Measurements from ENCODE around the gene FBXO7.

Gene FBXO7

GRCh38 chr22:32511776-32512175 is 37.2 kb downstream of the FBXO7 start:
- H3K4me3 ChIP-seq (ENCODE audit: insufficient read depth, low read depth, low read length) = no peak overlapping the region
- H3K4me1 ChIP-seq (ENCODE audit: control insufficient read depth, insufficient read depth, low read length) = no peaks in the 10 kb centered on the region
- no peaks in the 10 kb centered on the region for H3K27me3 ChIP-seq (ENCODE audit: control insufficient read depth, insufficient read depth, low read length, poor library complexity, severe bottlenecking)
- no peaks in the 10 kb centered on the region for H3K9me3 ChIP-seq (ENCODE audit: control insufficient read depth, low read length)
- H3K27ac ChIP-seq (ENCODE audit: insufficient read depth, low read depth, low read length, poor library complexity, severe bottlenecking) = no peak overlapping the region
- H3K36me3 ChIP-seq (ENCODE audit: control insufficient read depth, insufficient read depth, low read length) = no peaks in the 10 kb centered on the region
- WGBS, 2 experiments = 97 to 98% methylated on average over 2 of the region's 2 CpGs

DNA sequence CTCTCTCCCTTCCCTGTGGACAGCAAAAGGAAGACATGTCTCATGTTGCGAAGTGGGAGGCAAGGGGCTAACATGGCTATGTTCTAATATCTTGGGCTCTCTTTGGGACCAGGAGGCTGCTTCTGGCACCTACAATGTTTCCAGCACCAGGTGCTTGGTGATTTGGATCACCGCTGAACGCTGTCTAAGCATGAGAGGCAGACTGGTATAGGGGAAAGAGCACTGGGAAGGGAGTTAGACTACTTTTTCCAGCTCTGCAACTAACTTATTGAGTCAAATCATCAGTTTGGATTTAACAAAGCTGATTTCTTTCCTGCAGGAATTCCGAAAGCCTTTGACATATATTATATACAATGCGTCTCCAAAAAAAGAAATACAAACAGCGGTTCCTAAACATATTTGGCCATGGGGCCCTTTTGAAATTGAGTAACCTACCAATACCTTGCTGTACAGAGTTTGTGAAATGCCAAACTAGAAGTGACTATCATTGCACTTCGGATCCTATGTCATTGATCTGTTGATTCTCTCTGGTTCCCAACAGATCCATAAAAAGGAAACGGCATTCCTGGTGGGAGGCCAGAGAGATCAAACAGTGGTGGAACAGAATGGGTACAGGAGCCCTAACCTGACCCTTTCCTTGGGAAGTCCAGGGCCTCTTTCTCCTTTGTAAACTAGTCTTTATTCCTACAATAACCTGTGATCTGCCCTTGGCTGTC is 37.8 kb downstream of the FBXO7 start:
- no peaks in the 10 kb centered on the region for H3K4me1 ChIP-seq (ENCODE audit: control insufficient read depth, insufficient read depth, low read length)
- H3K27ac ChIP-seq (ENCODE audit: insufficient read depth, low read depth, low read length, poor library complexity, severe bottlenecking) = no peak overlapping the region
- 94 to 95% methylated on average over 8 of the region's 8 CpGs for WGBS, 2 experiments
- no peaks in the 10 kb centered on the region for H3K36me3 ChIP-seq (ENCODE audit: control insufficient read depth, insufficient read depth, low read length)
- H3K4me3 ChIP-seq (ENCODE audit: insufficient read depth, low read depth, low read length) = no peak overlapping the region
- no peaks in the 10 kb centered on the region for H3K9me3 ChIP-seq (ENCODE audit: control insufficient read depth, low read length)
- no peaks in the 10 kb centered on the region for H3K27me3 ChIP-seq (ENCODE audit: control insufficient read depth, insufficient read depth, low read length, poor library complexity, severe bottlenecking)

DNA sequence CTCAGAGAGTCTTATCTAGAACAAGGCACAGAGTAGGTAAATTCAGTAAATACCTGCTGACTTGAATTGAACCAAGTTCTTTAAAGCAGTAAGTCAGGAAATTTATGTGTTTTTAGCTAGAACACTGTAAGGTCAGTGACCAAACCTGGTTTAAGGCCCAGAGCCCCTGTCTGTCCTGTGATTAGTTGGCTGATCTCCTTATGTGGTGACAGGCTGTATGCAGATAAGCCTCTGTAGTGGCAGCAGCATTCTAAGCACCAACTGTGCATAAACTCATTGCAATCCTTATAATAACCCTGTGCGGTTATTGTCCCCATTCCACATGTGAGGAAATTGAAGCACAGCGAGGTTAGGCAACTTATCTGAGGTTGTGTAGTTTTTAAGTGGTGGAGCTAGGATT is 40.5 kb downstream of the FBXO7 start:
- Histone ChIP-seq H3K27me3 (ENCODE audit: control insufficient read depth, insufficient read depth, low read length, poor library complexity, severe bottlenecking) (no peaks in the 10 kb centered on the region), H3K27ac (ENCODE audit: insufficient read depth, low read depth, low read length, poor library complexity, severe bottlenecking) (no peak overlapping the region), H3K4me3 (ENCODE audit: insufficient read depth, low read depth, low read length) (no peak overlapping the region), H3K9me3 (ENCODE audit: control insufficient read depth, low read length) (no peaks in the 10 kb centered on the region), H3K4me1 (ENCODE audit: control insufficient read depth, insufficient read depth, low read length) (no peaks in the 10 kb centered on the region), H3K36me3 (ENCODE audit: control insufficient read depth, insufficient read depth, low read length) (no peaks in the 10 kb centered on the region)
- WGBS, 2 experiments = 90 to 96% methylated on average over 2 of the region's 2 CpGs

DNA sequence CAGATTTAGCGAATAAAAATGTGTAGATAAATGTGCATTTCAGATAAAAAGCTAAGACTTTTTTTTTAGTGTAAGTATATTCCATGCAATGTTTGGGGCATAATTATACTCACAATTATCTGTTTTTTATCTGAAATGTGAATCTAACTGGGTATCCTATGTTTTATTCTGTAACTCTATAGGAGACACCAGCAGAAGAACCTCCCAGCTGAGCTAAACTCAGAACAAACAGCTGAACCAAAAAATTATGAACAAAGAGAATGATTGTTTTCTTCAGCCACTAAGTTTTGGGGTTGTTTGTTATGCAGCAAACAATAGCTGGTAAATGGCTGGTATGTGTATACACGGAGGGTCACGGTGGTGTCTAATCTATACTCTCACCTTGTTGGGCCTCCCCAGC is 42.9 kb downstream of the FBXO7 start:
- no peaks in the 10 kb centered on the region for H3K36me3 ChIP-seq (ENCODE audit: control insufficient read depth, insufficient read depth, low read length)
- no peak overlapping the region for H3K27ac ChIP-seq (ENCODE audit: insufficient read depth, low read depth, low read length, poor library complexity, severe bottlenecking)
- 87 to 98% methylated on average over 3 of the region's 3 CpGs for WGBS, 2 experiments

GRCh38 chr22:32517921-32518320 is 43.3 kb downstream of the FBXO7 start:
- H3K27me3 ChIP-seq (ENCODE audit: control insufficient read depth, insufficient read depth, low read length, poor library complexity, severe bottlenecking) = no peaks in the 10 kb centered on the region
- H3K36me3 ChIP-seq (ENCODE audit: control insufficient read depth, insufficient read depth, low read length) = no peaks in the 10 kb centered on the region
- H3K27ac ChIP-seq (ENCODE audit: insufficient read depth, low read depth, low read length, poor library complexity, severe bottlenecking) = no peak overlapping the region
- no peaks in the 10 kb centered on the region for H3K4me1 ChIP-seq (ENCODE audit: control insufficient read depth, insufficient read depth, low read length)
- H3K9me3 ChIP-seq (ENCODE audit: control insufficient read depth, low read length) = no peaks in the 10 kb centered on the region
- WGBS, 2 experiments = 96% methylated on average over 8 of the region's 8 CpGs
- no peak overlapping the region for H3K4me3 ChIP-seq (ENCODE audit: insufficient read depth, low read depth, low read length)

More for the DNA sequence above, 42.9 kb downstream of the FBXO7 start:
- Histone ChIP-seq H3K4me3 (ENCODE audit: insufficient read depth, low read depth, low read length) (no peak overlapping the region), H3K27me3 (ENCODE audit: control insufficient read depth, insufficient read depth, low read length, poor library complexity, severe bottlenecking) (no peaks in the 10 kb centered on the region), H3K9me3 (ENCODE audit: control insufficient read depth, low read length) (no peaks in the 10 kb centered on the region), H3K4me1 (ENCODE audit: control insufficient read depth, insufficient read depth, low read length) (no peaks in the 10 kb centered on the region)

GRCh38 chr22:32518381-32518780 is 43.8 kb downstream of the FBXO7 start:
- no CpG with 5 or more reads among the region's 1 CpG for WGBS, 2 experiments
- Histone ChIP-seq H3K4me3 (ENCODE audit: insufficient read depth, low read depth, low read length) (no peak overlapping the region), H3K27me3 (ENCODE audit: control insufficient read depth, insufficient read depth, low read length, poor library complexity, severe bottlenecking) (no peaks in the 10 kb centered on the region), H3K27ac (ENCODE audit: insufficient read depth, low read depth, low read length, poor library complexity, severe bottlenecking) (no peak overlapping the region), H3K36me3 (ENCODE audit: control insufficient read depth, insufficient read depth, low read length) (no peaks in the 10 kb centered on the region), H3K9me3 (ENCODE audit: control insufficient read depth, low read length) (no peaks in the 10 kb centered on the region), H3K4me1 (ENCODE audit: control insufficient read depth, insufficient read depth, low read length) (no peaks in the 10 kb centered on the region)

- Histone ChIP-seq H3K4me1 (ENCODE audit: control insufficient read depth, insufficient read depth, low read length) (no peaks in the 10 kb centered on the region), H3K27ac (ENCODE audit: insufficient read depth, low read depth, low read length, poor library complexity, severe bottlenecking) (no peak overlapping the region), H3K4me3 (ENCODE audit: insufficient read depth, low read depth, low read length) (no peak overlapping the region), H3K36me3 (ENCODE audit: control insufficient read depth, insufficient read depth, low read length) (no peaks in the 10 kb centered on the region), H3K9me3 (ENCODE audit: control insufficient read depth, low read length) (no peaks in the 10 kb centered on the region), H3K27me3 (ENCODE audit: control insufficient read depth, insufficient read depth, low read length, poor library complexity, severe bottlenecking) (no peaks in the 10 kb centered on the region)
- WGBS, 2 experiments = 87 to 89% methylated on average over 5 of the region's 5 CpGs
Observed at GRCh38 chr22:32518848-32519247, 44.2 kb downstream of the FBXO7 start.

DNA sequence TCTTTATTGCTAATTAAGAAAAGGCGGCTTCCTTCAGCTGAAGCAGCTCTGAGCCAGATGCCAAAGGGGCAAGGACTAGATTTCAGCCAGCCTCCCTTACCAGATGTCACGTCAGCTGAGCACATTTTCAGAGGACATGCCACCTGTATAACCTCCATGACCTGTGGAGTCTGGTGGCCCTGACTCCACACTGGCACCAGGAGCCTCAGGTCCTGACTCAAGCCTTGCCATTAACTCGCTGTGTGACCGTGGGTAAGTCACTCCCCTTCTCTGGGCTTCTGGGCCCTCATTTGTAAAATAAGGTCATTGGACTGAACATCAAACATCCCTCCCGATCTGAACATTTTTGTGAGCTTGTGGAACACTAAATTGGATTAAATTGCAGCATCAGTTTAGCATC is 46.0 kb downstream of the FBXO7 start:
- no peaks in the 10 kb centered on the region for H3K4me1 ChIP-seq (ENCODE audit: control insufficient read depth, insufficient read depth, low read length)
- no peaks in the 10 kb centered on the region for H3K36me3 ChIP-seq (ENCODE audit: control insufficient read depth, insufficient read depth, low read length)
- no peak overlapping the region for H3K27ac ChIP-seq (ENCODE audit: insufficient read depth, low read depth, low read length, poor library complexity, severe bottlenecking)
- no peaks in the 10 kb centered on the region for H3K27me3 ChIP-seq (ENCODE audit: control insufficient read depth, insufficient read depth, low read length, poor library complexity, severe bottlenecking)
- WGBS, 2 experiments = 91 to 94% methylated on average over 5 of the region's 5 CpGs
- H3K9me3 ChIP-seq (ENCODE audit: control insufficient read depth, low read length) = no peaks in the 10 kb centered on the region
- no peak overlapping the region for H3K4me3 ChIP-seq (ENCODE audit: insufficient read depth, low read depth, low read length)

GRCh38 chr22:32522237-32522636 is 47.6 kb downstream of the FBXO7 start:
- Histone ChIP-seq H3K9me3 (ENCODE audit: control insufficient read depth, low read length) (no peaks in the 10 kb centered on the region), H3K4me3 (ENCODE audit: insufficient read depth, low read depth, low read length) (no peak overlapping the region), H3K27ac (ENCODE audit: insufficient read depth, low read depth, low read length, poor library complexity, severe bottlenecking) (no peak overlapping the region), H3K36me3 (ENCODE audit: control insufficient read depth, insufficient read depth, low read length) (no peaks in the 10 kb centered on the region), H3K27me3 (ENCODE audit: control insufficient read depth, insufficient read depth, low read length, poor library complexity, severe bottlenecking) (no peaks in the 10 kb centered on the region), H3K4me1 (ENCODE audit: control insufficient read depth, insufficient read depth, low read length) (no peaks in the 10 kb centered on the region)
- WGBS, 2 experiments = 94 to 98% methylated on average over 2 to 5 of the region's 5 CpGs

DNA sequence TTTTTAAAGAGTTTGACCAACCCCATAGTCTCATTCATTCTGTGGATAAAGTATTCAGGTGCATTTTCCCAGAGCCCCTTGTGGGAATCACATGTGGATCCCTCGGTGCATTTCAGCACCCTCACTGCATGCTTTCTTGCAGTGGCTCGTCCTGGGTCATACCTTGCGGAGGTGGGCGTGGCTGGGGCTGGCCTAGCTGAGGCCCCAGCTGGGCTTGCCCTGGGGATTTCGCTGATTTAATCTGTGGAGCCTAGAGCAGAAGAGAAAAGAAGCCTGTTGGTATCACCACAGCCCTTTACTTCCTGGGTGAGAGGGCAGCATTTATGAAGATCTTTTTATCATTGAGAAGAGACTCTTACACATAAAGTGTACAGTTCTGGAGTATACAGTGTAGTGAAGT is 53.1 kb downstream of the FBXO7 start:
- H3K36me3 ChIP-seq (ENCODE audit: control insufficient read depth, insufficient read depth, low read length) = no peaks in the 10 kb centered on the region
- H3K27ac ChIP-seq (ENCODE audit: insufficient read depth, low read depth, low read length, poor library complexity, severe bottlenecking) = no peak overlapping the region
- H3K4me1 ChIP-seq (ENCODE audit: control insufficient read depth, insufficient read depth, low read length) = peaks cover 14% of the 10 kb centered on the region
- no peaks in the 10 kb centered on the region for H3K27me3 ChIP-seq (ENCODE audit: control insufficient read depth, insufficient read depth, low read length, poor library complexity, severe bottlenecking)
- H3K9me3 ChIP-seq (ENCODE audit: control insufficient read depth, low read length) = no peaks in the 10 kb centered on the region
- H3K4me3 ChIP-seq (ENCODE audit: insufficient read depth, low read depth, low read length) = no peak overlapping the region
- 78 to 80% methylated on average over 5 of the region's 5 CpGs for WGBS, 2 experiments

DNA sequence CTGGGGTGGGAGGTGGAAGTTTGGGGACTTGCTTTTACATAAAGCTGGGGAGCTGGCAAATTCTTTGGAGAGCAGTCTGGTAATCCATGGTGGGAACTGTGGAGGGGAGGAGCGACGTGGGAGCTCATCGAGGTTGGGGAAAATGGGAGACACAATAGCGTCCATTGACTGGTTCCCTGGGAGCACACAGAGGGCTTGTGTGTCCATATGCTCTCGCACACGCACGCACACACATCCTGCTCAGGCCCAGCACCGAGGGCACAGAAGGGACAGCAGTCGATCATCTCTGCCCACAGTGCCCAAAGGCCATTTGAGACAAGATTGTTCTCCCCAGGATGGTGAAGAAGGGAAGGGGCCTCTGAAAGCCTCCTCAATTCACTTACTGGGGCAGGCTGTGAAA is 53.7 kb downstream of the FBXO7 start:
- Histone ChIP-seq H3K9me3 (ENCODE audit: control insufficient read depth, low read length) (no peaks in the 10 kb centered on the region), H3K27ac (ENCODE audit: insufficient read depth, low read depth, low read length, poor library complexity, severe bottlenecking) (no peak overlapping the region), H3K27me3 (ENCODE audit: control insufficient read depth, insufficient read depth, low read length, poor library complexity, severe bottlenecking) (no peaks in the 10 kb centered on the region), H3K4me3 (ENCODE audit: insufficient read depth, low read depth, low read length) (no peak overlapping the region), H3K4me1 (ENCODE audit: control insufficient read depth, insufficient read depth, low read length) (peaks cover 14% of the 10 kb centered on the region), H3K36me3 (ENCODE audit: control insufficient read depth, insufficient read depth, low read length) (no peaks in the 10 kb centered on the region)
- 94 to 97% methylated on average over 9 of the region's 9 CpGs for WGBS, 2 experiments
